ENCODE data around the gene SYNGR3. TPM values are rescaled to one million over a fixed set of nuclear protein-coding genes. Genes with fewer than 3 reads are reported as not detected.
A peak's percentile ranks its signal among the peaks of the same experiment; 100 is the strongest.

Gene SYNGR3
- total and polyA plus RNA-seq, 2 of the 13 experiments (the other 11 are each of a cell fraction or from before 2014, with no cell fraction given): 0.97 to 5.7 TPM

DNA sequence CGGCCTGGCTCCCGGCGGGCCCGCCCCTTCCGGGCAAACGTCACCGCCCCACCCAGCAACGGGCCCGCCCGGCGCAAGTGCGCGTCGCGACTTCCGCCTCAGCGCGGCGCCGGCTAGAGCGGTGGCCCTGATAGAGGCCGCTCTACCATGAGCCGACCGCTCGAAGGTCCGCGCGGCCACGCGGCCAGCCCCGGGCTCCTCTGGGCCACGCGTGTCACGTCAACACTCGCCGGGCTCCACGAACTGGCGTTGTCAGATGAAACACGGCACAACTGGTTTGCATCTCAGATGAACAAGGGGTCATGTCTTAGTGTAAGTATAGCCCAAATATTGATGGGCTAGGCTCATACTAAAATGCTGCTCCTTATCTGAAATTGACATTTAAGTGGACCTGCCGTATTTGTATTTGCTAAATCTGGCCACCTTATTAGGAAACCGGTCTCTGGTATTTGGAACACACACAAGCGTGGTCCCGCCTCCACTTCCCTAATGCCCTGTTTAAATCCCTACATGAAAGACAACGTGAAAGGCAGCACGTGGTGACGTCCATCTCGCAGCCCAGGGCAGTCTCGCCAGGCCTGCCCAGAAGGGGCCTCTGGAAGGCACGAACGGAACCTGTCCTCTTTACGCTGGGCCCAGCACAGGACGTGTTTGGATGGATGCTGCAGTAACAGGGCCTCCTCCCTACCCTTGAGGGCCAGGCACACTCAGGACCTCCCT lies 20.2 kb downstream of the SYNGR3 start, which contains the start of gene ZNF598 (continued):
- TF ChIP-seq, protein P1, sequence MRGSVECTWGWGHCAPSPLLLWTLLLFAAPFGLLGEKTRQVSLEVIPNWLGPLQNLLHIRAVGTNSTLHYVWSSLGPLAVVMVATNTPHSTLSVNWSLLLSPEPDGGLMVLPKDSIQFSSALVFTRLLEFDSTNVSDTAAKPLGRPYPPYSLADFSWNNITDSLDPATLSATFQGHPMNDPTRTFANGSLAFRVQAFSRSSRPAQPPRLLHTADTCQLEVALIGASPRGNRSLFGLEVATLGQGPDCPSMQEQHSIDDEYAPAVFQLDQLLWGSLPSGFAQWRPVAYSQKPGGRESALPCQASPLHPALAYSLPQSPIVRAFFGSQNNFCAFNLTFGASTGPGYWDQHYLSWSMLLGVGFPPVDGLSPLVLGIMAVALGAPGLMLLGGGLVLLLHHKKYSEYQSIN (CRISPR knock-in tag; IDR thresholded peaks at IDR 0.05; ENCODE audit: borderline replicate concordance): no peak
- TF ChIP-seq, protein P2, sequence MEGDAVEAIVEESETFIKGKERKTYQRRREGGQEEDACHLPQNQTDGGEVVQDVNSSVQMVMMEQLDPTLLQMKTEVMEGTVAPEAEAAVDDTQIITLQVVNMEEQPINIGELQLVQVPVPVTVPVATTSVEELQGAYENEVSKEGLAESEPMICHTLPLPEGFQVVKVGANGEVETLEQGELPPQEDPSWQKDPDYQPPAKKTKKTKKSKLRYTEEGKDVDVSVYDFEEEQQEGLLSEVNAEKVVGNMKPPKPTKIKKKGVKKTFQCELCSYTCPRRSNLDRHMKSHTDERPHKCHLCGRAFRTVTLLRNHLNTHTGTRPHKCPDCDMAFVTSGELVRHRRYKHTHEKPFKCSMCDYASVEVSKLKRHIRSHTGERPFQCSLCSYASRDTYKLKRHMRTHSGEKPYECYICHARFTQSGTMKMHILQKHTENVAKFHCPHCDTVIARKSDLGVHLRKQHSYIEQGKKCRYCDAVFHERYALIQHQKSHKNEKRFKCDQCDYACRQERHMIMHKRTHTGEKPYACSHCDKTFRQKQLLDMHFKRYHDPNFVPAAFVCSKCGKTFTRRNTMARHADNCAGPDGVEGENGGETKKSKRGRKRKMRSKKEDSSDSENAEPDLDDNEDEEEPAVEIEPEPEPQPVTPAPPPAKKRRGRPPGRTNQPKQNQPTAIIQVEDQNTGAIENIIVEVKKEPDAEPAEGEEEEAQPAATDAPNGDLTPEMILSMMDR (CRISPR knock-in tag; IDR thresholded peaks at IDR 0.05): 0 out of 2 replicates have a peak, but pooled peaks have one; percentile 8
- TF ChIP-seq, protein P3, sequence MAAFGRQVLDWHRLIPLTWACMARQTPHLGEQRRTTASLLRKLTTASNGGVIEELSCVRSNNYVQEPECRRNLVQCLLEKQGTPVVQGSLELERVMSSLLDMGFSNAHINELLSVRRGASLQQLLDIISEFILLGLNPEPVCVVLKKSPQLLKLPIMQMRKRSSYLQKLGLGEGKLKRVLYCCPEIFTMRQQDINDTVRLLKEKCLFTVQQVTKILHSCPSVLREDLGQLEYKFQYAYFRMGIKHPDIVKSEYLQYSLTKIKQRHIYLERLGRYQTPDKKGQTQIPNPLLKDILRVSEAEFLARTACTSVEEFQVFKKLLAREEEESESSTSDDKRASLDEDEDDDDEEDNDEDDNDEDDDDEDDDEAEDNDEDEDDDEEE (CRISPR knock-in tag; IDR thresholded peaks at IDR 0.05): peak; percentile 84; the same call in 1 of the 2 replicates
- TF ChIP-seq ZNF572 (CRISPR knock-in tag; IDR thresholded peaks at IDR 0.05): no peak
- no peak; the same call in 1 of the 2 replicates for TF ChIP-seq ZNF766 (CRISPR knock-in tag; IDR thresholded peaks at IDR 0.05; ENCODE audit: borderline replicate concordance)
- 0 out of 2 replicates have a peak, but pooled peaks have one; percentile 60 for TF ChIP-seq ZNF20 (CRISPR knock-in tag; IDR thresholded peaks at IDR 0.05)
- no peak for TF ChIP-seq MIER3 (CRISPR knock-in tag; IDR thresholded peaks at IDR 0.05; ENCODE audit: borderline replicate concordance)
- no peak for TF ChIP-seq XBP1 (CRISPR knock-in tag; IDR thresholded peaks at IDR 0.05)
- TF ChIP-seq ZNF674 (CRISPR knock-in tag; IDR thresholded peaks at IDR 0.05; ENCODE audit: low read depth): no peak
- no peak for TF ChIP-seq DR1 (CRISPR knock-in tag; IDR thresholded peaks at IDR 0.05)
- TF ChIP-seq, protein P4, sequence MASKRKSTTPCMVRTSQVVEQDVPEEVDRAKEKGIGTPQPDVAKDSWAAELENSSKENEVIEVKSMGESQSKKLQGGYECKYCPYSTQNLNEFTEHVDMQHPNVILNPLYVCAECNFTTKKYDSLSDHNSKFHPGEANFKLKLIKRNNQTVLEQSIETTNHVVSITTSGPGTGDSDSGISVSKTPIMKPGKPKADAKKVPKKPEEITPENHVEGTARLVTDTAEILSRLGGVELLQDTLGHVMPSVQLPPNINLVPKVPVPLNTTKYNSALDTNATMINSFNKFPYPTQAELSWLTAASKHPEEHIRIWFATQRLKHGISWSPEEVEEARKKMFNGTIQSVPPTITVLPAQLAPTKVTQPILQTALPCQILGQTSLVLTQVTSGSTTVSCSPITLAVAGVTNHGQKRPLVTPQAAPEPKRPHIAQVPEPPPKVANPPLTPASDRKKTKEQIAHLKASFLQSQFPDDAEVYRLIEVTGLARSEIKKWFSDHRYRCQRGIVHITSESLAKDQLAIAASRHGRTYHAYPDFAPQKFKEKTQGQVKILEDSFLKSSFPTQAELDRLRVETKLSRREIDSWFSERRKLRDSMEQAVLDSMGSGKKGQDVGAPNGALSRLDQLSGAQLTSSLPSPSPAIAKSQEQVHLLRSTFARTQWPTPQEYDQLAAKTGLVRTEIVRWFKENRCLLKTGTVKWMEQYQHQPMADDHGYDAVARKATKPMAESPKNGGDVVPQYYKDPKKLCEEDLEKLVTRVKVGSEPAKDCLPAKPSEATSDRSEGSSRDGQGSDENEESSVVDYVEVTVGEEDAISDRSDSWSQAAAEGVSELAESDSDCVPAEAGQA (IDR thresholded peaks at IDR 0.05; ENCODE audit: low read depth): peak; percentile 36; the same call in 1 of the 2 replicates
- TF ChIP-seq, protein P4 (CRISPR knock-in tag; IDR thresholded peaks at IDR 0.05; ENCODE audit: borderline replicate concordance): no peak
- TF ChIP-seq SCMH1 (CRISPR knock-in tag; IDR thresholded peaks at IDR 0.05; ENCODE audit: borderline replicate concordance): no peak
- TF ChIP-seq RARG (CRISPR knock-in tag; IDR thresholded peaks at IDR 0.05; ENCODE audit: low read depth): no peak
- no peak for TF ChIP-seq TCF12 (IDR thresholded peaks at IDR 0.05)
- TF ChIP-seq TCF12 (CRISPR knock-in tag; IDR thresholded peaks at IDR 0.05): no peak
- no peak for TF ChIP-seq ZNF549 (CRISPR knock-in tag; IDR thresholded peaks at IDR 0.05)
- TF ChIP-seq TBX3 (IDR thresholded peaks at IDR 0.05; ENCODE audit: borderline replicate concordance): no peak
- TF ChIP-seq NFKB2 (CRISPR knock-in tag; IDR thresholded peaks at IDR 0.05; ENCODE audit: borderline replicate concordance): peak; percentile 69; the same call in 1 of the 2 replicates
- TF ChIP-seq ZNF235 (CRISPR knock-in tag; IDR thresholded peaks at IDR 0.05; ENCODE audit: borderline replicate concordance): no peak

Measured in HepG2 (cell line).